ENCODE data around the gene ASF1B.

DNA sequence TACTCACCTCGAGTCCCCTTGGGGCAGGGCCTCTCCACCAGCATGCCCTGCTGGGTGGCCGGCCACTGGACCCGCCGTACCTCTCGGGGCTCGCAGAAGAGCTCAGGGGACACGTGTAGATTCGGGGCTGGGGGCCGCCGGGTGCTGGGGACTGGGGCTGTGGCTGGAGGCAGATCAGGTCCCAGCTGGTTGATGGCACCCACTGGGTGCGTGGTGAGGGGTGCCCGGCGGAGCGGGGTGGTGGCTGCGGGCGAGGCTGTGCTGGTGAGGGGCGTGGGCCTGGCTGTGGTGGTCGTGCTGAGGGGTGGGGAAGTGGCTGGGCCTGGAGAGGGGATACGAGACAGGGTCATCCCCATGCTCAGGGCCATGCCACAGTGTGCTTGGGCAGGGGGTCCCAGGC lies 24.9 kb upstream of the ASF1B start:
- no peak for TF ChIP-seq POLR2A (IDR thresholded peaks at IDR 0.05; ENCODE audit: low read length)
- no peak for TF ChIP-seq GATA1 (IDR thresholded peaks at IDR 0.05; ENCODE audit: low read depth, low read length)
